Left lung (tissue), 10 donors: ENCODE data around the gene PREP. TPM values are rescaled to one million over a fixed set of nuclear protein-coding genes. Genes with fewer than 3 reads are reported as not detected.

Source experiments
- ATAC-seq: fragments of 200-7000 bp; cut with Tn5 transposase; one replicate; pipeline ENCODE4 v1.9.1; 2020; ENCODE audit warnings: moderate library complexity
- DNase-seq, 4 donors: peaks; one replicate each; pipeline ENCODE4 v3.0.0-alpha.2; 2013 to 2020
- H3K27ac ChIP-seq, 2 donors: fragments of 200-600 bp; sonication (generic) in 1 of 2; one replicate each; pipeline versions ENCODE4 v1.5.0 to v1.8.0; 2020 to 2021
- H3K27me3 ChIP-seq, 2 donors: fragments of 200-600 bp; sonication (generic) in 1 of 2; one replicate each; pipeline versions ENCODE4 v1.5.0 to v1.8.0; 2020 to 2021
- H3K36me3 ChIP-seq, 2 donors: fragments of 200-600 bp; sonication (generic) in 1 of 2; one replicate each; pipeline versions ENCODE4 v1.5.0 to v1.8.0; 2020 to 2021
- H3K4me1 ChIP-seq, 2 donors: fragments of 200-600 bp; one replicate each; pipeline ENCODE4 v1.8.0; 2021
- H3K4me3 ChIP-seq, 2 donors: fragments of 200-600 bp; sonication (generic) in 1 of 2; one replicate each; pipeline versions ENCODE4 v1.5.0 to v1.8.0; 2020 to 2021; ENCODE audit warnings: mild to moderate bottlenecking in 1 of 2
- H3K9me3 ChIP-seq, 2 donors: fragments of 200-600 bp; sonication (generic) in 1 of 2; one replicate each; pipeline versions ENCODE4 v1.5.0 to v1.8.0; 2020 to 2021
- intact Hi-C, 2 donors: fragments of 100-400 bp; cut with DNase I; formaldehyde crosslinking; loops; one replicate each; pipeline versions ENCODE4 v1.11.2 to v1.14.2; 2022
- polyA plus RNA-seq, 6 donors: library from polyadenylated mRNA; unstranded; fragments of 120-200 nt; gene quantifications; one replicate each; pipeline ENCODE4 v1.2.1, GENCODE V29; 2013; ENCODE audit not compliant: insufficient read length in 6 of 6
- total RNA-seq, 2 donors: library from RNA; stranded (reverse); fragmentation: NEBNext Ultra II Directional; extraction: Animal tissue kit (Norgen Biotek cat#: 25700); gene quantifications; one replicate each; pipeline ENCODE4 v1.2.1, GENCODE V29; 2021
- TF ChIP-seq, protein P1 (sequence below), 2 donors: fragments of 200-600 bp; sonication (generic) in 1 of 2; IDR thresholded peaks; one replicate each; pipeline versions ENCODE4 v1.5.0 to v1.8.0; 2021; ENCODE audit warnings: antibody characterized with exemption in 2 of 2
- donor health status: DM: no; HTN: yes; CAD: no.
- donor health status: DM: no; HTN: no; CAD: no.

The PREP gene
- total and polyA plus RNA-seq, 8 donors: 34.9 to 42.7 (median 36.8) TPM

DNA sequence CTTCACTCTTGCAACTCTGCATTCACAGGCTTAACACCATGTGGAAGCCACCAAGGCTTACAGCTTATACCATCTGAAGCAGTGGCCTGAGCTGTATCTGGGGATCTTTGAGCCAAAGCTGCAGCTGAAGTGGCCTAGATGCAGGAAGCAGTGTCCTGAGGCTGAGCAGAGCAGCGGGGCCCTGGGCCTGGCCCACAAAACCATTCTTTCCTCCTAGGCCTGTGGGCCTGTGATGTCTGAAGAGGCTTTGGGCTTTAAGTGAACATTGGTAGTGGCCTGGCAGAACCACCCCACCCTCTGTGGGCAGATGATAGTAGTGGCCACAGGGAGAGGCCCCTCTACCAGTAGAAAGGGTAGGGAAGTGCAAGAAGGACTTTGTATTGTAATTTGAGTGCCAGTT lies 6.9 kb upstream of the PREP start:
- DNase-seq: no peak
- Histone ChIP-seq H3K4me3 (no peak overlapping the region), H3K36me3 (no peaks in the 10 kb centered on the region), H3K4me1 (no peaks in the 10 kb centered on the region), H3K27me3 (no peaks in the 10 kb centered on the region), H3K27ac (no peak overlapping the region), H3K9me3 (no peaks in the 10 kb centered on the region)
- intact Hi-C loops: no loop called here
- ATAC-seq: no peak
- TF ChIP-seq, protein P1, sequence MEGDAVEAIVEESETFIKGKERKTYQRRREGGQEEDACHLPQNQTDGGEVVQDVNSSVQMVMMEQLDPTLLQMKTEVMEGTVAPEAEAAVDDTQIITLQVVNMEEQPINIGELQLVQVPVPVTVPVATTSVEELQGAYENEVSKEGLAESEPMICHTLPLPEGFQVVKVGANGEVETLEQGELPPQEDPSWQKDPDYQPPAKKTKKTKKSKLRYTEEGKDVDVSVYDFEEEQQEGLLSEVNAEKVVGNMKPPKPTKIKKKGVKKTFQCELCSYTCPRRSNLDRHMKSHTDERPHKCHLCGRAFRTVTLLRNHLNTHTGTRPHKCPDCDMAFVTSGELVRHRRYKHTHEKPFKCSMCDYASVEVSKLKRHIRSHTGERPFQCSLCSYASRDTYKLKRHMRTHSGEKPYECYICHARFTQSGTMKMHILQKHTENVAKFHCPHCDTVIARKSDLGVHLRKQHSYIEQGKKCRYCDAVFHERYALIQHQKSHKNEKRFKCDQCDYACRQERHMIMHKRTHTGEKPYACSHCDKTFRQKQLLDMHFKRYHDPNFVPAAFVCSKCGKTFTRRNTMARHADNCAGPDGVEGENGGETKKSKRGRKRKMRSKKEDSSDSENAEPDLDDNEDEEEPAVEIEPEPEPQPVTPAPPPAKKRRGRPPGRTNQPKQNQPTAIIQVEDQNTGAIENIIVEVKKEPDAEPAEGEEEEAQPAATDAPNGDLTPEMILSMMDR (IDR thresholded peaks at IDR 0.05): no peak

DNA sequence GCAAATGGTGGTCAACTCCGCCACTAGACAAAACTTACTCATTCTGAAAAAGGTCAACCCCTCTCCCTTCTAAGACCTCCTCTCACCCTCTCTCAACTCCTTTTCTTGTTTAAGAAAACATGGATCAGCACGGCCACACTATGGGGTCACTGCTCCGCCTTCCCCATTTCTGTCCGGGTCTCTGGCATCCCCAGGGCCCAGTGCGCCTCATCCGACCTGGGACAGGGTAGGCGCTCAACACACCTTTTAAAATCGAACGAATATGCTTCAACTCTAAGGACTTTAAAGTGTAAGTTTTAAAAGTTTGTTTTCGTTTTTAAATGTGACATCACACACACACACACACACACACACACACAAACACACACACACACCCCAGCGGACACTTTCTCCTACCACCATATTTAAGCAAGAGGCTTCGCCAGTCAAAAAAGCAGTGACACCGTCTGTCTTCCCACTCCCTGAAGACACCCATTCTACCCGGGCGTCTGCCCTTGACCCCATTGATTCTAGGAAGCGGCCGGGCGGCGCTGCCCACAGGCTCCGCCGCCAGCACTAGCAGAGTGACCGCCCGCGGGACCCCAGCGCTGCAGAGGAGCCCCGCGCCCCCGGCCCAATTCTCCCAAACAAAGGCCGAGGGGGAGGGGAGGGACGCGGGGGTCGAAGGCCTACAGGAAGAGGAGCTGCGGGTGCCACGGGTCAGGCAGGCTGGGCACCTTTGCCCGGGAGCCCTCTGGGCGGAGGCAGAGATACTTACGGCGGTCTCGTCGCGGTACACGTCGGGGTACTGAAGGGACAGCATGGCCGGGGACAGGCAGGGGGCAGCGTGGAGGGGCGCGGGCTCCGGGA lies 568 bp downstream of the PREP start:
- Histone ChIP-seq H3K36me3 (peaks cover 0 to under 1% of the 10 kb centered on the region in 2 donors), H3K27ac (peak overlapping the region; percentile 84 to 87), H3K27me3 (no peaks in the 10 kb centered on the region), H3K4me1 (peaks cover 6 to 41% of the 10 kb centered on the region in 2 donors), H3K4me3 (peak overlapping the region; percentile 75 to 85), H3K9me3 (no peaks in the 10 kb centered on the region)
- ATAC-seq (peak; percentile 38), DNase-seq (peak in 3 of 4 donors; percentile 38 to 90 (median 42))
- TF ChIP-seq, protein P1 (IDR thresholded peaks at IDR 0.05): no peak
- intact Hi-C loops: no loop called here

DNA sequence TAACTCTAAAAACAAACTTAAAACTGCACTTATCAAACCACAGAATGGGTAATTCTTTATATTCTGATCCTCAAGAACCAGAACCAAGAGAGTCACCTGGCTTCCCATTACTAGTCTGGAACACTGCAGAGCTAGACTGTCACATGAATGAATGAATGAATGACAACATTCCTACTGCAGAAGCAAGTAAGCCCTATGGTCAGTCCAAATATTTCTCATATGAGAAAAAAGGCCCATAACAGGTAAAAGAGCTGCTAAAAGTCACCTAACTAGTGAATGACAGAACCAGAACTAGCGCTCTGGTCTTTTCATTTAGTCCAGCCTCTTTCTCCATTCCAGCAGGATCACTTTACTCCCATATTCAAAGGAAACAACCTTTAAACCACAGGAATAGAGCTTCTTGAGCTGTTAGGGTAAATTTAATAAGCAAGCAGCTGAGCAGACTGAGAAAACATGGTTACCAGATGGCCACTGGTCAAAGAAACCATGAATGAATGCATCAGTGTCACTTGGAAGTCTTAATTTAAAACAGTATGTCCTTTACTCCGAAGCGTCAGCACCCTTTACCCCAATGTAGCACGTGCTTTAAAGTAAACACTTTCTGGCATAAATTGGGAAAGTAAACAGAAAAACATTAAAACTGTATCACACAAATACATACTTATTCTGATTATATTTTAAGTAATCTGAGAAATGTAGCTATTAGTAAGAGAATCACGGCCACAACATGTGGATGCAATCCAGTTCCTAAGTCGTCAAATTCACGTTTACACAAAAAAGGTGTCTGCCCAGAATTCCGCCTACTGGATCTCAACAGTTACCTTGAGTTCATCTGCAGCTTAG lies 1.4 kb downstream of the PREP start:
- H3K4me1 ChIP-seq: peaks cover 6 to 41% of the 10 kb centered on the region in 2 donors
- ATAC-seq (no peak), DNase-seq (no peak)
- H3K36me3 ChIP-seq: peaks cover 0 to 9% of the 10 kb centered on the region in 2 donors
- H3K27ac ChIP-seq: no peak overlapping the region
- H3K9me3 ChIP-seq: no peaks in the 10 kb centered on the region
- H3K27me3 ChIP-seq: no peaks in the 10 kb centered on the region
- TF ChIP-seq, protein P1 (IDR thresholded peaks at IDR 0.05): no peak
- H3K4me3 ChIP-seq: peak overlapping the region; percentile 75 to 85
- intact Hi-C loops: no loop called here

DNA sequence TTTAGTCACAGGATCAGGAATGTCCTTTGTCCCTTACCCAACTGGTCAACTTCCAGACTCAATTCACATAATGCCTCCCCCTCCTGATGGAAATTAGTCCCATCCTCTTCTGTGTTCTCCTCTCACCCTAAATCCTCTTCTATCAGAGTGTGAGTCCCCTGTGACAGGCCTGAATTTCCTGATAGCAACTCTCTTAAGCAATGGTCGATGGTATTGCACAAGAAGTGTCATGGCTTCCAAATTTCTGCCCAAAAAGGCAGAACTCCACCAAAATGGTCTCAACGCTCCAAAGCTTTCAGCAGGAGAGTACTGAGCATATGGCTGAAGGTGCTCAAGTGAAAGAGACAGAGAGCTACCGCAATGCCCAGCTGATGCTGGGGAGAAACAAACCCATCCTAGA lies 2.4 kb downstream of the PREP start:
- DNase-seq: no peak
- Histone ChIP-seq H3K4me1 (peaks cover 6 to 41% of the 10 kb centered on the region in 2 donors), H3K4me3 (no peak overlapping the region), H3K9me3 (no peaks in the 10 kb centered on the region), H3K27me3 (no peaks in the 10 kb centered on the region), H3K27ac (no peak overlapping the region), H3K36me3 (peaks cover 0 to 18% of the 10 kb centered on the region in 2 donors)
- TF ChIP-seq, protein P1 (IDR thresholded peaks at IDR 0.05): no peak
- ATAC-seq: no peak
- intact Hi-C loops: no loop called here

DNA sequence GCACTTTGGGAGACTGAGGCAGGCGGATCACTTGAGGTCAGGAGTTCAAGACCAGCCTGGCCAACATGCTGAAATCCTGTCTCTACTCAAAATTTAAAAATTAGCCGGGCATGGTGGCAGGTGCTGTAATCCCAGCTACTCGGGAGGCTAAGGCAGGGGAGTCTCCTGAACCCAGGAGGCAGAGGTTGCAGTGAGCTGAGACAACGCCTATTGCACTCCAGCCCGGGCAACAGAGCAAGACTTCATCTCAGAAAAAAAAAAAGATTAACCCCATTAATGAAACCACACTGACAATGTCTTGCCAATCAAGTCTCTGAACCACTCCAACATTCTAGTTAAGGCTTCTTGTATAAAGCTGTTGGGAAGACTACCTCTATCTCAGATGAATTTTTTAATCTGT lies 4.0 kb downstream of the PREP start:
- Histone ChIP-seq H3K27me3 (no peaks in the 10 kb centered on the region), H3K4me3 (no peak overlapping the region), H3K9me3 (no peaks in the 10 kb centered on the region), H3K27ac (no peak overlapping the region), H3K4me1 (peaks cover 6 to 39% of the 10 kb centered on the region in 2 donors), H3K36me3 (peaks cover 0 to 30% of the 10 kb centered on the region in 2 donors)
- intact Hi-C loops: no loop called here
- ATAC-seq (no peak), DNase-seq (no peak)
- TF ChIP-seq, protein P1 (IDR thresholded peaks at IDR 0.05): no peak
